Measurements from ENCODE around the gene VAC14. TPM values are rescaled to one million over a fixed set of nuclear protein-coding genes. Genes with fewer than 3 reads are reported as not detected.

Gene VAC14
- total RNA-seq, 4 donors from 2014 or later, result 44.0 to 106 (median 64.5) TPM

DNA sequence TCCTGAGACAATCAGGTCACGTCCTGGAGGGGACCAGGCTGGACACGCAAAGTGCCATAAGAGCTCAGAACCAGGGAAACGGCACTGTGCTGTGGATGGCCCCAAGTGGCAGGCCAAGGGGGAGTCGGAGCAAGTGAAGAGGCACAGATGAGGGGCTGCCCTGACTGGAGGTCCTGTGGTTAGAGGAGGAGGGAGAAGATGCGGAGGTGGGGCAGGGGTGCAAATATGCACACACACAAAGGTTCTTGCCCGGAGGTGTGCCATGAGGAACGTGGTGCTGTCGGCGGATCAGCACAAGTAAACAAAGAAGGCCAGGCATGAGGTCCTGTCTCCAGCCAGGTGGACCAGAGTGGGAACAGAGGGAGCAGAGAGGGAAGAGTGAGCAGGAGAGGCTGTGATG, 23.5 kb downstream of the VAC14 start:
- no peaks in the 10 kb centered on the region for H3K27me3 ChIP-seq
- no peaks in the 10 kb centered on the region for H3K4me1 ChIP-seq
- no peaks in the 10 kb centered on the region for H3K9me3 ChIP-seq
- H3K27ac ChIP-seq, result no peak overlapping the region
- H3K4me3 ChIP-seq, result no peak overlapping the region
- TF ChIP-seq POLR2A (IDR thresholded peaks at IDR 0.05), result no peak
- no peak for TF ChIP-seq CTCF (IDR thresholded peaks at IDR 0.05)
- DNase-seq, result peak in 1 of 3 donors; percentile 27
- peaks cover 0 to 68% (median 3%) of the 10 kb centered on the region in 3 donors for H3K36me3 ChIP-seq

DNA sequence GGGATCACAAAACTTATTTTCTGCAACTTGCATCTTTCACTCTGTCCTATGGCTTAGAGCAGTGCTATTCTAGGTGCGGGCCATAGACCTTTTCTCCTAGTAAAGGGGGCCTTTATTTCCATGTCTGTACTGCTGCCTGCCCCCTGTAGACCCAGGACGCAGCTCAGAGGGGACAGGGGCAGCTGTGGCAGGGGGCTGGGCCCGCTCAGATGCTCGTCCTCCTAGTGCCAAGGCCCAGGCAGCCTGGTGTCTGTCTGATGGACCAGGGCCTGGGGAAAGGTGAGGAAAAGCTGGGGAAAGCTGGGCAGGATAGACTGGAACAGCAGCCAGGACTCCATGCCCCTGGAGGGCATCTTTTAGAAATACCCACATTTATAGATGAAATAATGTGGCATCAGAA, 25.6 kb downstream of the VAC14 start:
- Histone ChIP-seq H3K4me1 (no peaks in the 10 kb centered on the region), H3K36me3 (peaks cover 0 to 57% (median 3%) of the 10 kb centered on the region in 3 donors), H3K27me3 (no peaks in the 10 kb centered on the region), H3K4me3 (no peak overlapping the region), H3K27ac (no peak overlapping the region), H3K9me3 (no peaks in the 10 kb centered on the region)
- DNase-seq, result no peak
- no peak for TF ChIP-seq POLR2A (IDR thresholded peaks at IDR 0.05)
- TF ChIP-seq CTCF (IDR thresholded peaks at IDR 0.05), result no peak

GRCh38 chr16:70774261-70774660, 26.7 kb downstream of the VAC14 start:
- Histone ChIP-seq H3K4me3 (no peak overlapping the region), H3K4me1 (no peaks in the 10 kb centered on the region), H3K36me3 (peaks cover 0 to 54% (median 3%) of the 10 kb centered on the region in 3 donors), H3K27me3 (no peaks in the 10 kb centered on the region), H3K9me3 (no peaks in the 10 kb centered on the region), H3K27ac (no peak overlapping the region)
- DNase-seq, result no peak
- TF ChIP-seq CTCF (IDR thresholded peaks at IDR 0.05), result no peak
- TF ChIP-seq POLR2A (IDR thresholded peaks at IDR 0.05), result no peak

DNA sequence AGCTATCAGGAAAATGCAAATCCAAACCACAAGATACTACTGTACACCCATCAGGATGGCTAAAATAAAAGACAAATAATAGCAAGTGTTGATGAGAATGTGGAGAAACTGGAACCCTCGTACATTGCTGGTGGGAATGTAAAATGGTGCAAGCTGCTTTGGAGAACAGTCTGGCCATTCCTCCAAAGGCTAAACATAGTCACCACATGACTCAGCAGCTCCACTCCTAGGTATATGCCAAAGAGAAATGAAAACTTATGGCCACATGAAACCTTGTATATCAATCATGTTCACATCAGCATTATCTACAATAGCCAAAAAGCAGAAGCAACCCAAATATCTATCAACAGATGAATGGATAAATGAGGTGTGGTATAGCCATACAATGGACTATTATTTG, 28.5 kb downstream of the VAC14 start:
- Histone ChIP-seq H3K4me1 (no peaks in the 10 kb centered on the region), H3K36me3 (peaks cover 0 to 58% (median under 1%) of the 10 kb centered on the region in 3 donors)
- TF ChIP-seq CTCF (IDR thresholded peaks at IDR 0.05) (no peak), POLR2A (IDR thresholded peaks at IDR 0.05) (no peak)

DNA sequence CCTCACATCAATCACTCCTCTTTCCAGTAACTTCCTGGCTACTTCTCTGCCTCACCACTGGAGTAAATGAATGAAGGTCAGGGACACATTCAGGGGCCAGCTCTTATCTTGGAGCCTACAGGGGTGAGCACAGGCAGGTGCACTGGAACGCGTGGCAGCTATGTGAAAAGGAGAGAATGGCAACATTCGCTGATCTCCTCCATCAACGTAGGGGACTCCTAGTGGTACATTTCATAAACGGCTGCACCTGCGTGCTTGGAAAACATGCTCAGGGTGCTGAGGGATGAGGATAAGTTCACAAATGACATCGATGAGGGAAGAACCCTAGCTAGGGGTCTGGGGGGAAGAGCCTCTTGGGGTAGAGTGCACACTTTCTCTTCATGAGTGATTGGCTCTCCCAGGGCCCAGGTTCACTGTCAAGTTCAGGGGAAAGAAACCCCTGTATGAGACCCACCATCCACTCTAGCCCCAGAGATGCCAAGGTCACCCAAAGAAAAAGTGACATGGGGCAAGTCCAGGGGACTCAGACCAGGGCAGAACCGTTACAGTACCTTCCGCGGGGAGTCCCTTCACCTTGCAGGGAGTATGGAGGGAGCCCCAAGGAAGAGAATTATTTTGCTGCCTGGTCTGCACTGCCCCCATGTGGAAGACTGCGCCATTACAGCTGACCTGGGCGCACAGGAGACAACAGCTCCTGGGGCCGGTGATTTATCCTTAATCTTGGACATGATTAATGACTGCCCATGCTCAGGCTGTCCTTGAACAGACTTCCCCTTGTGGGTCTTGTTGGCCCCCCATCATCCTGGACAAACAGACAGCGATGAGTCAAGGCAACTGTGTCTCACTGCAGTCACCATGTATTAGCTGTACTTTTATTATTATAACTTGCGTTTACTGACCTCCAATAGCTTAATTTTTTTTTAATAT, 30.1 kb downstream of the VAC14 start:
- H3K36me3 ChIP-seq, result peaks cover 0 to 55% (median 0%) of the 10 kb centered on the region in 3 donors
- H3K27me3 ChIP-seq, result no peaks in the 10 kb centered on the region
- H3K9me3 ChIP-seq, result no peaks in the 10 kb centered on the region
- H3K4me1 ChIP-seq, result no peaks in the 10 kb centered on the region
- TF ChIP-seq CTCF (IDR thresholded peaks at IDR 0.05) (peak; percentile 71 to 90 (median 88)), POLR2A (IDR thresholded peaks at IDR 0.05) (no peak)
- no peak overlapping the region for H3K27ac ChIP-seq
- no peak overlapping the region for H3K4me3 ChIP-seq
- peak; percentile 38 to 77 (median 73) for DNase-seq

More for the DNA sequence above, 28.5 kb downstream of the VAC14 start:
- Histone ChIP-seq H3K9me3 (no peaks in the 10 kb centered on the region), H3K27me3 (no peaks in the 10 kb centered on the region), H3K4me3 (no peak overlapping the region), H3K27ac (no peak overlapping the region)
- DNase-seq, result no peak

Measured in Peyer's patch (tissue), 4 donors.